ENCODE measurements around the gene NKX1-1. TPM values are rescaled to one million over a fixed set of nuclear protein-coding genes. Genes with fewer than 3 reads are reported as not detected.
"Not testable (repeated sequence)": the region's sequence is repeated elsewhere in the genome, so short reads cannot be mapped to it uniquely, and the experiment has no call there.

The NKX1-1 gene
- total RNA-seq, 1 donor from 2014 or later: not detected

- Histone ChIP-seq H3K4me2 (no peak overlapping the region), H3K9me3 (ENCODE audit: low read depth) (no peaks in the 10 kb centered on the region), H4K20me1 (ENCODE audit: low read depth) (no peaks in the 10 kb centered on the region), H3K27ac (no peak overlapping the region), H3F3A (ENCODE audit: low read depth) (no peaks in the 10 kb centered on the region), H3K9ac (no peak overlapping the region), H3K4me1 (no peaks in the 10 kb centered on the region), H3K27me3 (no peaks in the 10 kb centered on the region), H3K36me3 (no peaks in the 10 kb centered on the region), H2AFZ (replicated peaks) (no peak overlapping the region), H3K4me3 (no peak overlapping the region), H3K79me2 (ENCODE audit: low read depth) (no peaks in the 10 kb centered on the region)
- no peaks in the 10 kb centered on the region for H3K4me1 Mint-ChIP-seq
- peaks cover 2% of the 10 kb centered on the region for H3K9me3 Mint-ChIP-seq
- no peaks in the 10 kb centered on the region for H3K36me3 Mint-ChIP-seq
- peaks cover 19% of the 10 kb centered on the region for H3K27me3 Mint-ChIP-seq (ENCODE audit: insufficient read depth, low read depth)
- H3K27ac Mint-ChIP-seq: no peak overlapping the region
- no peak overlapping the region for H3K4me3 Mint-ChIP-seq
- DNase-seq (ENCODE audit: low spot score): no peak
- TF ChIP-seq EZH2 (IDR thresholded peaks at IDR 0.05) (no peak), EZH2phosphoT487 (IDR thresholded peaks at IDR 0.05) (no peak), CTCF (IDR thresholded peaks at IDR 0.05) (no peak)
Measured at GRCh38 chr4:1446502-1447386, 40.5 kb upstream of the NKX1-1 start.

- H3K4me2 ChIP-seq: no peak overlapping the region
- Mint-ChIP-seq H3K27ac (no peak overlapping the region), H3K4me1 (no peaks in the 10 kb centered on the region), H3K36me3 (no peaks in the 10 kb centered on the region), H3K9me3 (peaks cover 2% of the 10 kb centered on the region), H3K27me3 (ENCODE audit: insufficient read depth, low read depth) (peaks cover 19% of the 10 kb centered on the region), H3K4me3 (no peak overlapping the region)
- TF ChIP-seq EZH2 (IDR thresholded peaks at IDR 0.05) (no peak), CTCF (IDR thresholded peaks at IDR 0.05) (no peak), EZH2phosphoT487 (IDR thresholded peaks at IDR 0.05) (no peak)
- H3K4me3 ChIP-seq: no peak overlapping the region
- no peaks in the 10 kb centered on the region for H3K36me3 ChIP-seq
- H4K20me1 ChIP-seq (ENCODE audit: low read depth): no peaks in the 10 kb centered on the region
- H3K9ac ChIP-seq: no peak overlapping the region
- H3K79me2 ChIP-seq (ENCODE audit: low read depth): no peaks in the 10 kb centered on the region
- H3K9me3 ChIP-seq (ENCODE audit: low read depth): no peaks in the 10 kb centered on the region
- H3K27me3 ChIP-seq: no peaks in the 10 kb centered on the region
- H3K4me1 ChIP-seq: no peaks in the 10 kb centered on the region
- H3K27ac ChIP-seq: no peak overlapping the region
- no peaks in the 10 kb centered on the region for H3F3A ChIP-seq (ENCODE audit: low read depth)
- no peak overlapping the region for H2AFZ ChIP-seq (replicated peaks)
- DNase-seq (ENCODE audit: low spot score): no peak
Measured at GRCh38 chr4:1445716-1446445, 39.6 kb upstream of the NKX1-1 start.

- not testable (repeated sequence) for H4K20me1 ChIP-seq (ENCODE audit: low read depth); H3K79me2 ChIP-seq (ENCODE audit: low read depth); H3K4me3 ChIP-seq; H3K4me2 ChIP-seq; H3K9me3 ChIP-seq (ENCODE audit: low read depth); H3K4me1 ChIP-seq; H3K9me3 Mint-ChIP-seq; H3K27ac Mint-ChIP-seq; H3F3A ChIP-seq (ENCODE audit: low read depth); H3K9ac ChIP-seq; DNase-seq (ENCODE audit: low spot score); H3K27ac ChIP-seq; H3K4me1 Mint-ChIP-seq; H3K27me3 ChIP-seq; H3K4me3 Mint-ChIP-seq; H3K36me3 ChIP-seq; H3K36me3 Mint-ChIP-seq; H2AFZ ChIP-seq (replicated peaks)
- H3K27me3 Mint-ChIP-seq (ENCODE audit: insufficient read depth, low read depth): peaks cover 19% of the 10 kb centered on the region
Measured at GRCh38 chr4:1443688-1444172, 37.5 kb upstream of the NKX1-1 start.

Data from neural progenitor cell (in vitro differentiated cells).